Heart left ventricle (tissue), 13 donors: Measurements from ENCODE around the gene SERINC3.

Experiments used
- POLR2A ChIP-seq, 2 donors: fragments of 450-650 bp; IDR thresholded peaks; one replicate each; pipeline ENCODE4 v1.6.1; 2017; ENCODE audit warnings: antibody characterized with exemption in 2 of 2, mild to moderate bottlenecking in 2 of 2, moderate library complexity in 2 of 2
- TF ChIP-seq, protein P1 (sequence below), 12 donors: fragments of 200-600 bp; sonication (generic) in 4 of 12; IDR thresholded peaks; one replicate each; pipeline versions ENCODE4 v1.5.0 to v1.8.0; 2018 to 2022; ENCODE audit warnings: antibody characterized with exemption in 12 of 12, mild to moderate bottlenecking in 5 of 12
- donor health status: ischemic (EF 13 %, LVEDD 7.1; RV severe dilation, severe dysfunction).
- donor health status: DM: no; HTN: yes; CAD: no.
- donor health status: DM: no; HTN: no; CAD: no.
- donor health status: ischemic (EF 25% LVEDD 6.9; RV normal size, moderate dysfunction).
- donor health status: ischemic (EF 25% LVEDD 5.7; RV mildly dilated, moderate dysfunction).
- donor health status: ischemic (EF 35%, LVEDD 5.7; RV mildly dilated, moderate dysfunction).
- donor health status: nonischemic (EF 11% LVEDD 7.7; RV severe dilation, severe dysfunction).
- donor health status: DM: yes; HTN: yes; CAD: no.
- donor health status: PGD.
- donor health status: ischemic (EF 29% LVEDD 5.4; RV normal size, mild dysfunction).
- donor health status: nonischemic (EF 23%, LVEDD 6.1; RV moderate dilation, normal function).

DNA sequence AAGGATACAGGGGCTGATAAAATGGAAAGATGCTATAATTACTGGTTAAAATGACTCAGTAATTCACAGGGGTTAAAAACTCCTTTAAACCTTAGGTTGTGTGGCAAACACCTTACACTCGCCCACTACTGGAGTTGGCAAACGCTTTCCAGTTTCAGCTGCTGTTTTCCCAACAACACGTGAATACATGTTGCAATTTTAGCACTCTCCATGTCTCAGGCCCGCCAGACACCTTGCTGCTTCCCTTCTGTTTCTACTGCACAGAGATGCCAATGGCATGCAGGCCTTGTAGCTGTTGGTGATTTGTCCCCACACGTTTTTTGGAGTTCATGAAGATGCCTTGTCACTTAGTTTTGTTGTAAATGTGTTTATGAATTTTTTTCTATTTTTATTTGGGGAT is 51.5 kb downstream of the SERINC3 start:
- TF ChIP-seq, protein P1, sequence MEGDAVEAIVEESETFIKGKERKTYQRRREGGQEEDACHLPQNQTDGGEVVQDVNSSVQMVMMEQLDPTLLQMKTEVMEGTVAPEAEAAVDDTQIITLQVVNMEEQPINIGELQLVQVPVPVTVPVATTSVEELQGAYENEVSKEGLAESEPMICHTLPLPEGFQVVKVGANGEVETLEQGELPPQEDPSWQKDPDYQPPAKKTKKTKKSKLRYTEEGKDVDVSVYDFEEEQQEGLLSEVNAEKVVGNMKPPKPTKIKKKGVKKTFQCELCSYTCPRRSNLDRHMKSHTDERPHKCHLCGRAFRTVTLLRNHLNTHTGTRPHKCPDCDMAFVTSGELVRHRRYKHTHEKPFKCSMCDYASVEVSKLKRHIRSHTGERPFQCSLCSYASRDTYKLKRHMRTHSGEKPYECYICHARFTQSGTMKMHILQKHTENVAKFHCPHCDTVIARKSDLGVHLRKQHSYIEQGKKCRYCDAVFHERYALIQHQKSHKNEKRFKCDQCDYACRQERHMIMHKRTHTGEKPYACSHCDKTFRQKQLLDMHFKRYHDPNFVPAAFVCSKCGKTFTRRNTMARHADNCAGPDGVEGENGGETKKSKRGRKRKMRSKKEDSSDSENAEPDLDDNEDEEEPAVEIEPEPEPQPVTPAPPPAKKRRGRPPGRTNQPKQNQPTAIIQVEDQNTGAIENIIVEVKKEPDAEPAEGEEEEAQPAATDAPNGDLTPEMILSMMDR (IDR thresholded peaks at IDR 0.05): no peak
- TF ChIP-seq POLR2A (IDR thresholded peaks at IDR 0.05): no peak
